EL (cell line): ENCODE data around the gene ZNF564.
"Not testable (repeated sequence)": the region's sequence is repeated elsewhere in the genome, so short reads cannot be mapped to it uniquely, and the experiment has no call there.

ENCODE experiments used
- DNase-seq: peaks from one replicate; pipeline ENCODE4 v3.0.0-alpha.2; 2016

ZNF564 gene

DNA sequence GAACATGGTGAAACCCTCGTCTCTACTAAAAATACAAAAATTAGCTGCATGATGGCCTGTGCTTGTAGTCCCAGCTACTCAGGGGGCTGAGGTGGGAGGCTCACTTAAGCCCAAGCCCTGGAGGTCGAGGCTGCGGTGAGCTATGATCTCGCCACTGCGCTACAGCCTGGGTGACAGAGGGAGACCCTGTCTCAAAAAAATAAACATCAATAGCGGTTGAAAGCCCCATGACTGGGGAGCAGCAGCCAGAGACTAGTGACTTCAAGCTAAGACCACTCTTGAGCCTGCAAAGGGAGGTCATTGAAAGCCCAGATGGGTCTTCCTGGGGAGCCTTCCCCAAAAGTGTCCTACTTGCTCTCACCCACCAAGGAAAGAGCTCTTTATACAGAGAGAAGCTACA lies 54.8 kb downstream of the ZNF564 start:
- DNase-seq, result no peak

DNA sequence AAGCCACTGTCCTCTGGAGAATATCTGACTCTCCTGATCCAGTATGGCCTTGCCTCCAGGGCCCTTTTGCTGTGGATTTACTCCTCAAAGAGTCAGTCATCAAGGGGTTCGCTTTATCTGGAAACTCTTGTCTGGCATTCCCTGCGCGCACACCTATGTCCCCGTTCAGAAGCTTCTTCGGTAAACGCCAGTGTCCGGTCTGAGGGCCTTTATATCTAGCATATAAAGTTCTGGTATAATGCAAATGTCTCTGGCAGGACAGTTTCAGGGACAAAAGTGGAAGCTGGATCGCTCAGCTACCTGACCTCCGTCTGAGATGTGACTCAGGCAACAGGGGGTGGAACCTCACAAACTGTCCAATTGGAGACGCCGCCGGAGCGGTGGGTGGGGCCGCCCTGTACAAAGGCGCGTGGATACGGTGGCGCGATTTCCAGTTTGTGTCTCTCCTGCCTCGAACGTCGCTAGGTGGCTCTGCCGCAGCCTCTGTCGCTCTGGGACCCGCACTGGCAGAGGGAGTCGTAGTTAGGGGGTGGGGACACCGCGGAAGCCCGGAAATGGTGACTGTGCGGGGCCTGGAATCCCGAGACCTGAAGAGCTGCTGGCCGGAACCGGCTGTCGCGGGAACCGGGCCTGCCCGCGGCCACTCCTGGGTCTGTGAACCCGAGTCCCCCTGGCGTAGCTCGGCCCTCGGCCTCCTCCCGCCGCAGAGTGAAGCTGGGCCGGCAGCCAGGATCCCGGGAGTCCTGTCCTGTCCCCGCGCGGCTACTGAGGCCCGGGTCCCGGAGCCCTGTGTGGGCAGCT lies 56.1 kb downstream of the ZNF564 start:
- DNase-seq, result peak; percentile 93

DNA sequence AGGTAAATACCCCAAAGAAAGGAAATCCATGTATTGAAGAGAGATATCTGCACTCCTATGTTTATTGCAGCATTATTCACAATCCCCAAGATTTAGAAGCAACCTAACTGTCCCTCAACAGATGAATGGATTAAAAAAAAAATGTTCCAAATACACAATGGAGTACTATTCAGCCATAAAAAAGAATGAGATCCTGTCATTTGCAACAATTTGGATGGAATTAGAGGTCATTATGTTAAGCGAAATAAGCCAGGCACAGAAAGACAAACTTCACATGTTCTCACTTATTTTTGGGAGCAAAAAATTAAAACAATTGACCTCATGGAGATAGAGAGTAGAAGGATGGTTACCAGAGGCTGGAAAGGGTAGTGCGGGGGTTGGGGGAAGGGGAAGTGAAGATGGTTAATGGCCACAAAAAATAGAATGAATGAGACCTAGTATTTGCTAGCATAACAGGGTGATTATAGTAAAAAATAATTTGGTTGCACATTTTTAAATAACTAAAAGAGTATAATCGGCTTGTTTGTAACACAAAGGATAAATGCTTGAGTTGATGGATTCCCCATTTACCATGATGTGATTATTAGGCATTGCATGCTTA lies 56.9 kb downstream of the ZNF564 start:
- DNase-seq, result no peak

DNA sequence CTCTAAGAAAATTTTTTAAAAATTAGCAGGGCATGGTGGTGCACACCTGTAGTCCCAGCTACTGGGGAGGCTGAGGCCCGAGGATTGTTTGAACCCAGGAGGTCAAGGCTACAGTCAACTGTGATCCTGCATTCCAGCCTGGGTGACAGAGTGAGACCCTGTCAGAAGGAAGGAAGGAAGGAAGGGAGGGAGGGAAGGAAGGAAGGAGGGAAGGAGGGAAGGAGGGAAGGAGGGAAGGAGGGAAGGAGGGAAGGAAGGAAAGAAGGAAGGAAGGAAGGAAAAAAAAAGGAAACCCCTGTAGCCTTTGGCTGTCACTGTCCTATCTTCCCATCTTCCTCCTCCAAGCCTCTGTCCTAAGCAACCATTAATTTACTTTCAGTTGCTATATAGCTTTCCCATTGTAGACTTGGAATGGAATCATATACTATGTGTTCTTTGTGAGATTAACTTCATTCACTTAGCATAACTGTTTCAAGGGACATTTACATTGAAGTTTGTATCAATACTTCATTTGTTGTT lies 65.0 kb downstream of the ZNF564 start:
- DNase-seq, result not testable (repeated sequence)

DNA sequence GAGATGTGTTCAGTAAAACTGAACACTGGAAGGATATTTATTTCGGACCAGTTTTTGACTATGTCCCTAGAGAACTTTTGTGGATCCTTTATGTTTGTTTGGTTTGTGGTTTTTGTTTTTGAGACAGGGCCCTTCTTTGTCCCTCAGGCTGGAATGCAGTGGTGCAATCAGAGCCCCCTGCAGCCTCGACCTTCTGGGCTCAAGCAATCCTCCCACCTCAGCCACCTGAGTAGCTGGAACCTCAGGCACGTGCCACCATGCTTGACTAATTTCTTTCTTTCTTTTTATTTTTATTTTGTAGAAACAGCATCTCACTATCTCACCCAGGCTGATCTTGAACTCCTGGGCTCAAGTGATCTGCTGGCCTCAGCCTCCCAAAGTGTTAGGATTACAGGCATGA lies 65.7 kb downstream of the ZNF564 start:
- no peak for DNase-seq

DNA sequence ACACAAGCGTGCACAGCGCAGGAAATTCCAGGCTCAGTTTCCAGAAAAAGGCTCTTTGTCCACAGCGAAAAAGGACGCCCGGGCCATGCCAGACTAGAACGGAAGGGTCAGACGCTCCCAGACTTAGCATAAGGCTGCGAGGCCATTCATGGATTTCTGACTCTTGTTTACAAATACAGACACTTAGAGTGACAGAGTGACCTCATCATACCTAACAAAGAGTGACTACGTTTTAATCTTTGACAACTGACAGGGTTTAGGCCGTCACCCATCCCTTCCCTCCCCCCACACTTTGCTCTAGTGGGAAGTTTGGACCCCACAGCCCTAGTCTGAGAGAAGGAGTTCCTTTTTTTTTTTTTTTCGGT lies 66.2 kb downstream of the ZNF564 start:
- no peak for DNase-seq

DNA sequence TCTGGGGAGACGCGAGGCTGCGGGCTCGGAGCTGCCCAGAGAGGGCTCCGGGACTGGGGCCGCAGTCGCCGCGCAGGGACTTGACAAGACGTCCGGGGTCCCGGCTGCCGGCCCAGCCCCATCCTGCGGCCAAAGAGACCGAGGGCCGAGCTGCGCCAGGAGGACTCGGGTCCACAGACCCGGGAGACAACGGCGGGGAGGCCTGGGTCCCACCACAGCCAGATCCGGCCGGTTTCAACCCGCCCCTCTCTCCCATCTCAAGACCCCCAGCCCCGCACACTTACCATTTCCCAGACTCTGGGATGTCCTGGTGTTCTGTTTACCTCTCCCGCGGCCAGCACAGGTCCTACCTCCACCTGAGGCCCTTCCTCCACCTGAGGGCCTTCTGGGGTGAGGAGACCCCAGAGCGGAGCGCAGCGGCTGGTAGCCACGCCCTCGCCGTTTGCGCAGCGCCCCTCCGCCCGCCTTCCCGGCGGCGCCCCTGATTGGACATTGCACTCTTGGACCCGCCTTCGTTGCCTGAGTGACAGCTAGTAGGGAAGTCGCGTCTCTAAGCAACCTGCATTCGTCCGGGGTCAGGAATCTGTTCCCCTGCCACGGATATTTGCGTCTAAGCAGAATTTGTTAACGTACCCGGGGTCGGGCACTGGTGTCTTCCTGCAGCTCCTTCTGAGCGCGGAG lies 66.8 kb downstream of the ZNF564 start, which contains the start of gene ZNF709:
Gene ZNF709 (minus strand): TSS at position 446 of the 681 bp plus-strand sequence. CDS start 159 bp downstream, at position 287.
- DNase-seq, result peak; percentile 87

DNA sequence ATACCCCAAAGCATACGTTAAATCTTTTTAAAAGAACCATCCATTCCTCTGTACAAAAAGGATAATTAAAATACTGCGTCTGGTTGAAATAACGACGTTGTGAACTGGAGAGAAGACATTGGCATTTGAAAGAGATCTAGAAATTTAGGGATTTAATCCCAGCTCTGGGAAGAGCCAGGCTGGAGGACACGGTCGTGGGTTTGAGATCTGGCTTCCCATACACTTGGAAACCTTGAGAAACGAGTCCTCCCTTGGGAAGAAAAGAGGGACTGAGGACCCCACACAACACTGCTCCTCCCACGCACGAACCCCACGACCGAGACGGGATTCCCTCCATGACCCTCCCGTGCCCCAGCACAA lies 67.3 kb downstream of the ZNF564 start:
- no peak for DNase-seq

DNA sequence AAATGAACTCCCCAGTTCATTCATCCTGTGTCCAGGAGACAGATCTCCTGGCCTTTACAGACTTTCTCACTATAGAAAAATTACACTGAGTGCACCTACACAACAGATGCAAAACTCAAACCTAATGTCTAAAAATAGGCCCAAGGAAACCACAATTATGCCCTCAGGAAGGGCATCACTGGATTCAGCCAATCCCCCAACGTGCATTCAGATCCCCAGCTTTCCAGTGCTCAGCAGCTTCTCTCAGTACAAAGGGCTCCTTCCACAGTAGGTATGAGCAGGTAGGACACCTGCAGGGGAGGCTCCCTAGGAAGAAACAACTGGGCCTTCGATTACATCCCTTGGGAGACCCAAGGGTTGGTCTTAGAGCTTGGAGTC lies 68.8 kb downstream of the ZNF564 start:
- DNase-seq, result no peak

DNA sequence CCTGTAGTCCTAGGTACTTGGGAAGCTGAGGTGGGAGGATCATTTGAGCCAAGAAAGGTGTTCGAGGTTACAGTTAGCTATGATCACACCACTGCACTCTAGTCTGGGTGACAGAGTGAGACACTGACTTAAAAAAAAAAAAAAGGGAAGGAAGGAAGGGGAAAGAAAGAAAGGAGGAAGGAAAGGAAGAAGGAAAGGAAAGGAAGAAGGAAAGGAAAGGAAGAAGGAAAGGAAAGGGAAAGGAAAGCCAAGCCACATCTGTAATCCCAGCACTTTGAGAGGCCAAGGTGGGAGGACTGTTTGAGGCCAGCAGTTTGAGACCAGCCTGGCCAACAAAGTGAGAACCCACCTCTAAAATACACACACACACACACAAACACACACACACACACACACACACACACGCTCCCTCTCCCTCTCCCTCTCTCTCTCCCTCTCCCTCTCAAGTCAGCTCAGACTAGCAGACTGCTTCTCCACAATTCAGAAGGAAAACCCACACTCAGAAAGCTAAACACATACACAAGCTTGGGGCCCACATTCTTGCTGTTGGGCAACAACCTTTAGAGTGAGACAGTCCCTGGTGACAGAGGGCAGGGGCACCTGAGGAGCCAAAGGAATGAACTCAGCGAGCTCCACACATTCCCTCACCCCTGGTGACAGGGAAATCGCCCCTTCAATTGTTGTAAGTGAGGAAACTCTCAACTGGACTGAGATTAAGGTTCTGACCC lies 69.3 kb downstream of the ZNF564 start:
- DNase-seq, result no peak

DNA sequence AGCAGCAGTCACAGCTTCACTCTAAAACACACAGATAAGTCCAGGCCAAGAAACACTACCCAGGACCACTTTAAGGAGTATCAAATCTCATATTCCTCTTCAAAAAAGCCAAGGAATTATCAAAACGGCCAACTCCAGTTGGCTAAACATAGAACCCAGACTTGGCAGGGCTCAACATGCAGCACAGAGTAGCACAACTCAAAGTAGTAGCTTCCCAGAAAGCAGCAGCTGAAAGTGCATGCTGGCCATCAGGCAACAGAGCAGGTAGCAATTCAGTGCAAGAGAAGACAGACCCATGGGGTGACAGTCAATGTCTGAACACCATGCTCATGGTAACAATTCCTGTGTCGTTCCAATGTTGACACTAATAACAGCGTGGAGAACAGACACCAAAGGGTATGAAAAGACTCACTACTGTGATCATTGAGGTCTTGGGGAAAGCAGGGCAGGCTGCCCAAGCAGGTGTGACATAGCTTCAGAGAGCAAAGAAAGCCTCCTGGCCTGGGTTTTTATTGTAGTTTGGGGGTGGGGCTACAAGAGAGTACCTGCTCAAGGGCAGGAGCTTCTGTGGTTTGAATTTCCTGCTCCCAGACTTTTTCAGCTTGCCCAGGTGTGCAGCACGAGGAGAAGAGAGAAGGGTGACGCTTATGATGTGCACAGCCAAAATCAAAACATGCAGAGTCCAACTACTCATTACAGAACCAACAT lies 72.9 kb downstream of the ZNF564 start:
- no peak for DNase-seq
